Calu3 (cell line): ENCODE data around the gene TMSB4X. TPM values are rescaled to one million over a fixed set of nuclear protein-coding genes. Genes with fewer than 3 reads are reported as not detected.

Experiments used
- BruUV-seq: library from RNA; stranded (reverse); fragments of 400-500 nt; replicated peaks from 2 replicates; lab custom pipeline; 2021; lab: Mats Ljungman, UMichigan
- CTCF ChIA-PET: fragments of 300-600 bp; sonication (Branson Sonifier 250); formaldehyde crosslinking; loops from one replicate; lab custom pipeline; 2022; ENCODE audit warnings: antibody characterized with exemption; lab: Charles Lee
- DNase-seq: peaks from one replicate; pipeline ENCODE4 v3.0.0; 2022
- H3K27ac Mint-ChIP-seq: one replicate; pipeline ENCODE4 v1.8.0; 2022; ENCODE audit warnings: mixed read lengths; ENCODE audit not compliant: unreplicated experiment
- H3K27me3 Mint-ChIP-seq: one replicate; pipeline ENCODE4 v1.8.0; 2022; ENCODE audit warnings: mixed read lengths; ENCODE audit not compliant: unreplicated experiment
- H3K36me3 Mint-ChIP-seq: one replicate; pipeline ENCODE4 v1.8.0; 2022; ENCODE audit warnings: mild to moderate bottlenecking, moderate library complexity, mixed read lengths; ENCODE audit not compliant: insufficient read depth, unreplicated experiment
- H3K4me1 Mint-ChIP-seq: one replicate; pipeline ENCODE4 v1.8.0; 2022; ENCODE audit warnings: mild to moderate bottlenecking, low read depth, mixed read lengths; ENCODE audit not compliant: unreplicated experiment
- H3K4me3 Mint-ChIP-seq: one replicate; pipeline ENCODE4 v1.8.0; 2022; ENCODE audit warnings: mild to moderate bottlenecking, low read depth, moderate library complexity, mixed read lengths; ENCODE audit not compliant: unreplicated experiment
- H3K9me3 Mint-ChIP-seq: one replicate; pipeline ENCODE4 v1.8.0; 2022; ENCODE audit warnings: low read depth, mixed read lengths; ENCODE audit not compliant: unreplicated experiment
- intact Hi-C: fragments of 100-400 bp; cut with micrococcal nuclease; formaldehyde crosslinking; loops from one replicate; pipeline ENCODE4 v1.10.0; 2022; ENCODE audit not compliant: unreplicated experiment
- total RNA-seq: library from RNA; stranded (reverse); gene quantifications from 2 replicates; pipeline ENCODE4 v1.2.3, GENCODE V29; 2022
- TF ChIP-seq, protein P1 (sequence below): fragments of 200-600 bp; IDR thresholded peaks from one replicate; pipeline ENCODE4 v1.8.0; 2022; ENCODE audit warnings: antibody characterized with exemption; ENCODE audit not compliant: unreplicated experiment

The TMSB4X gene
- total RNA-seq, 1 experiment from 2014 or later, result 5,274 TPM

DNA sequence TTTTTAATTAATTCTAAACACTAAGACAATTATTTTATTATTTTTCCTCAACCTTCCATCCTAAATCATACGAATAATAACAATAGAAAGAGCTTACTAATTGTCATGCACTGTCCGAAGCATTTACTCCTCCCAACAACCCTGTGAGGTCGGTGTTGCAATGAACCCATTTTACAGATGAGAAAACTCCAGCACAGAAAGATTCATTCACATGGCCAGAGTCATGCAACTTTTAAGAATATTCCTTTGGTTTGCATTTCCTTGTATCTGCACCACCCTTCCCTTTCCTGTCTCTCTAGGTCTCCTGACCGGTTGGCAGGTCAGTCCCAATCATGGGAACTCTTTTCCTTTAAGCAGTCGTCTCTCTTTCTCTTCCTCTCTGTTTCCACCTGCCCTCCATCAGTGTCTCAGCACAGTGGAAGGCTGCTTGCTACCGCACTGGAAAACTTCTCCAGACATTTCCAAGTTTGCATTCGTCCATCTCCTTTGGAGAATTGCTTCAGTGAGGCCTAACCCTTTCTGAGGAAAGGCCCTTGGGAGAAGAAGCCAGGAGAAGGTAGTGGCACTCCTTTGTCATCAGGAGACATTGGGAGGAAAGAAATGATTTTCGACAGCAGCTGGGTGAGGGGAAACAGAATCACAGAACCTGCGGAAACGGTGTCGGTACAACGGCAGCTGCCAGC, 1.9 kb upstream of the TMSB4X start:
- Mint-ChIP-seq H3K27me3 (no peaks in the 10 kb centered on the region), H3K4me3 (peak overlapping the region; percentile 85), H3K9me3 (no peaks in the 10 kb centered on the region), H3K4me1 (peaks cover 40% of the 10 kb centered on the region), H3K27ac (peak overlapping the region; percentile 99), H3K36me3 (peaks cover 75% of the 10 kb centered on the region)
- no peak for DNase-seq
- CTCF ChIA-PET, result interaction anchor here (0.7 to 2.5 kb wide), 4 partner anchors 26 to 515 kb away, joined by 3 to 14 read pairs (median 4); no protein-coding TSS in a partner anchor
- TF ChIP-seq, protein P1, sequence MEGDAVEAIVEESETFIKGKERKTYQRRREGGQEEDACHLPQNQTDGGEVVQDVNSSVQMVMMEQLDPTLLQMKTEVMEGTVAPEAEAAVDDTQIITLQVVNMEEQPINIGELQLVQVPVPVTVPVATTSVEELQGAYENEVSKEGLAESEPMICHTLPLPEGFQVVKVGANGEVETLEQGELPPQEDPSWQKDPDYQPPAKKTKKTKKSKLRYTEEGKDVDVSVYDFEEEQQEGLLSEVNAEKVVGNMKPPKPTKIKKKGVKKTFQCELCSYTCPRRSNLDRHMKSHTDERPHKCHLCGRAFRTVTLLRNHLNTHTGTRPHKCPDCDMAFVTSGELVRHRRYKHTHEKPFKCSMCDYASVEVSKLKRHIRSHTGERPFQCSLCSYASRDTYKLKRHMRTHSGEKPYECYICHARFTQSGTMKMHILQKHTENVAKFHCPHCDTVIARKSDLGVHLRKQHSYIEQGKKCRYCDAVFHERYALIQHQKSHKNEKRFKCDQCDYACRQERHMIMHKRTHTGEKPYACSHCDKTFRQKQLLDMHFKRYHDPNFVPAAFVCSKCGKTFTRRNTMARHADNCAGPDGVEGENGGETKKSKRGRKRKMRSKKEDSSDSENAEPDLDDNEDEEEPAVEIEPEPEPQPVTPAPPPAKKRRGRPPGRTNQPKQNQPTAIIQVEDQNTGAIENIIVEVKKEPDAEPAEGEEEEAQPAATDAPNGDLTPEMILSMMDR, result no peak
- BruUV-seq, result no TSS peak
- intact Hi-C loops, result loop anchor here (10.0 kb wide), 1 partner anchor 312 kb away; no protein-coding TSS in a partner anchor

DNA sequence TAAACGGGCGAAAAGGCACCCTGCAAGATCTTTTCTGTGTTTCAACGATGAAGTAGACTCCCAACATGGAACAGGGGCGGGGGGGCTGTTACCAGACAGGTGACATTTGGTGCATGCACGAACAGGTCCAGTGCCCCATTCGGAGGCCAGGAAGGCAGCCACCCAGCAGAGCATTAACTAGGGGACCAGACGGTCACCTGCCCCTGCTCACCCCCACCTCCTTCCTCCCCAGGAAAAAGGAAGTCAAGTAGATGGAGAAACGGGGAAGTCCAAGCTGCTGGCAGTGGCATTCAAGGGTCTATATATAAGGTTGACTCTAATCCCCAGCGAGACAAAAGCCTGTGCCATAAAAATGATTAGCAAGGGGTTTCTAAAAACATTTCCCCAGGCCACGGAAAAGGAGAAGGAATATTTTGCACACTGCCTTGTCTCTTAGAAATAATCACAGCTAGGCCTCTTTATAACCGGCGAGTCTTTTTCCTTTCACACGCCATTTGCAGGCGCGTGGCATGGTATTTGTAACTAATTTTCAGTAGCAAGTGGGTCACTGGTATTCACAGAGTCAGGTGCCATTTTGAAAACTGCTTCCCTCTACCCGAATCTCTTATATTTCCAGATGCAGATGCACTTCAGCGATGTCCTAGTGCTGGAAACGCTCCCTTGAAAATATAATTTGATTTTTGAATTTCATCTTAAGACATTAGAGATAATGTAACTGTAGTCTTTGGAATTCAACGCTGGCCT, 1.2 kb upstream of the TMSB4X start:
- CTCF ChIA-PET, result interaction anchor here (0.7 to 3.1 kb wide), 4 partner anchors 27 to 515 kb away, joined by 3 to 19 read pairs (median 9); no protein-coding TSS in a partner anchor
- Mint-ChIP-seq H3K4me3 (peak overlapping the region; percentile 85), H3K4me1 (peaks cover 47% of the 10 kb centered on the region), H3K36me3 (peaks cover 82% of the 10 kb centered on the region), H3K27ac (peak overlapping the region; percentile 99), H3K9me3 (no peaks in the 10 kb centered on the region), H3K27me3 (no peaks in the 10 kb centered on the region)
- DNase-seq, result peak; percentile 41
- TF ChIP-seq, protein P1, result no peak
- intact Hi-C loops, result loop anchor here (10.0 kb wide), 1 partner anchor 311 kb away; no protein-coding TSS in a partner anchor
- TSS peak; percentile 10 for BruUV-seq

DNA sequence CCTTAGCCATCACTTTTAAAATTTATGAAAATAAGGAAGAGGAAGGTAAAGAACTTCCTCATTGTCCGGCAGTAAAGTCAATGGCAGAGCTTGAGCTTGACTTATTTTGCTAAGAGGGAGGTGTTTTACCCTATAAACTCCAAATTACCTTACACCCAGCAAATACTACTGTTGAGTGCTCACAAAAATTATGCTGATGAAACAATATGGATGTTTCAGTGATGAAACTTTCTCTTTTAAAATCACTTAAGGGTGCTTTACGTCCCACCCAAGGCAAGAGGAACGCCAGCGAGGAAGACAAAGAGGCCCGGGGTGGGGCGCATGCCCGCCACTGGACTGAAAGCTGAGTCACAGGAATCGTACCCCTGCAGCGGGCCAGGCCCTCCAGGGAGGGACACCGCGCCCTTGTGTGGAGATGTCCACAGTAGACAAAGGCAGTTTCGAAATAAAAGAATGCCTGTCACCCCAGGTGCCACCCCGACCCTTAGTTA, 560 bp upstream of the TMSB4X start:
- H3K27ac Mint-ChIP-seq, result peak overlapping the region; percentile 99
- no peaks in the 10 kb centered on the region for H3K9me3 Mint-ChIP-seq
- no TSS peak for BruUV-seq
- intact Hi-C loops, result loop anchor here (10.0 kb wide), 1 partner anchor 310 kb away; no protein-coding TSS in a partner anchor
- peak overlapping the region; percentile 85 for H3K4me3 Mint-ChIP-seq
- CTCF ChIA-PET, result interaction anchor here (1.6 to 3.1 kb wide), 2 partner anchors 28 to 514 kb away, joined by 4 to 19 read pairs; no protein-coding TSS in a partner anchor
- TF ChIP-seq, protein P1, result no peak
- peaks cover 87% of the 10 kb centered on the region for H3K36me3 Mint-ChIP-seq
- no peaks in the 10 kb centered on the region for H3K27me3 Mint-ChIP-seq
- peaks cover 54% of the 10 kb centered on the region for H3K4me1 Mint-ChIP-seq
- DNase-seq, result peak; percentile 76

DNA sequence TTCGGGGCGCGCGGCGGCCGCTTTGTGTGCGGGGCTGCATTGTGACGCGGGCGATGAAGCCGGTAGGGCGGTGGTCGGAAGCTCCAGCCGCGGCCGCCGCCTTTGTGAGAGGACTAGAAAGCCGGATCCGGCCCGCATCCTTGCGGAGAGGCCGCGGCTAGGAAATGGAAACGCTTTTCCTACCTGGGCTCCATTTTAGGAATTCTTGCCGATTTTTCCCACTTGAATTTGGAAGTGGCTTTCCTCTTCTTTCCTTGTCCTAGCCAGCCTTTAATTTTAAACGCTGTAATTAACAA, 708 bp downstream of the TMSB4X start:
- intact Hi-C loops, result loop anchor here (10.0 kb wide), 1 partner anchor 309 kb away; no protein-coding TSS in a partner anchor
- Mint-ChIP-seq H3K4me1 (peaks cover 54% of the 10 kb centered on the region), H3K27me3 (no peaks in the 10 kb centered on the region), H3K4me3 (peak overlapping the region; percentile 85), H3K27ac (peak overlapping the region; percentile 99), H3K9me3 (no peaks in the 10 kb centered on the region), H3K36me3 (peaks cover 90% of the 10 kb centered on the region)
- no peak for DNase-seq
- TF ChIP-seq, protein P1, result no peak
- BruUV-seq, result no TSS peak
- CTCF ChIA-PET, result interaction anchor here (0.9 to 3.1 kb wide), 3 partner anchors 11 to 29 kb away, joined by 3 to 19 read pairs (median 5); no protein-coding TSS in a partner anchor
